ENCODE measurements around the gene FGF22. TPM values are rescaled to one million over a fixed set of nuclear protein-coding genes. Genes with fewer than 3 reads are reported as not detected.

Gene FGF22
- total and polyA plus RNA-seq, 2 of the 13 experiments (the other 11 are each of a cell fraction or from before 2014, with no cell fraction given): 0.24 TPM; not detected in 1

GRCh38 chr19:664913-665443 lies 25.3 kb downstream of the FGF22 start (continued):
- TF ChIP-seq BCLAF1 (IDR thresholded peaks at IDR 0.05) (no peak), TEAD2 (CRISPR knock-in tag; IDR thresholded peaks at IDR 0.05) (0 out of 2 replicates have a peak, but pooled peaks have one; percentile 31), HMGXB3 (CRISPR knock-in tag; IDR thresholded peaks at IDR 0.05; ENCODE audit: borderline replicate concordance) (0 out of 2 replicates have a peak, but pooled peaks have one; percentile 31), SMAD9 (CRISPR knock-in tag; IDR thresholded peaks at IDR 0.05) (no peak), ATF7 (IDR thresholded peaks at IDR 0.05) (no peak), ATF7 (CRISPR knock-in tag; IDR thresholded peaks at IDR 0.05) (no peak), ZHX1 (CRISPR knock-in tag; IDR thresholded peaks at IDR 0.05; ENCODE audit: low read depth) (no peak), FOXP4 (CRISPR knock-in tag; IDR thresholded peaks at IDR 0.05) (no peak; the same call in 1 of the 2 replicates), GTF2F1 (IDR thresholded peaks at IDR 0.05; ENCODE audit: low read length) (no peak), ZSCAN30 (CRISPR knock-in tag; IDR thresholded peaks at IDR 0.05) (no peak), HNRNPK (IDR thresholded peaks at IDR 0.05; ENCODE audit: low read depth, low read length, poor library complexity, severe bottlenecking) (no peak), ZNF780A (CRISPR knock-in tag; IDR thresholded peaks at IDR 0.05) (no peak), NFE2L1 (CRISPR knock-in tag; IDR thresholded peaks at IDR 0.05; ENCODE audit: borderline replicate concordance) (no peak), ZNF326 (CRISPR knock-in tag; IDR thresholded peaks at IDR 0.05; ENCODE audit: borderline replicate concordance) (no peak), ZNF546 (CRISPR knock-in tag; conservative IDR thresholded peaks at IDR 0.05) (no peak), ZFP37 (CRISPR knock-in tag; IDR thresholded peaks at IDR 0.05; ENCODE audit: borderline replicate concordance) (no peak), MZF1 (CRISPR knock-in tag; IDR thresholded peaks at IDR 0.05; ENCODE audit: borderline replicate concordance) (no peak), ESRRA (CRISPR knock-in tag; IDR thresholded peaks at IDR 0.05; ENCODE audit: low read depth) (0 out of 2 replicates have a peak, but pooled peaks have one; percentile 42)
